ENCODE data around the gene KCND3. TPM values are rescaled to one million over a fixed set of nuclear protein-coding genes. Genes with fewer than 3 reads are reported as not detected.

KCND3 gene
- total RNA-seq, 1 donor from 2014 or later: 0.43 TPM

DNA sequence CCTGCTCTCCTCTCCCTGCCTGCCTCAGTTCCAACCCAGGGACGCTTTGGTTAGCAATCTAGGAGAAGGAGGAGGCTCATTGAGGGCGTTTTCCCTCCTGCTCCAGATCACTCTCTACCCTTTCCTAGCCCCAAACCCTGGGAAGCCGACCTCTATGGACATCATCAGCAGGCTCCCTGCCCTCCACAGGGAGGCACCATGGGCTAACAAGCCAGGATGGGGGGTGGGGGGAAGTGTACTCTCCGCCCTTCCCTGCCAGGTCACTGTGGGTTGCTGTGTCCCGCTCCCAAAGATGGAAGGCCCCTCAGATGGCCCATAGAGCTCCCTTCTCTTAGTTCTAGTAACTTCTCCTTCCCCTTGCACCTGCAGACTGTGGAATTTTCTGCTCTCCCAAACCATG is 35.7 kb downstream of the KCND3 start:
- Histone ChIP-seq H3K36me3 (ENCODE audit: insufficient read depth, low read length) (no peaks in the 10 kb centered on the region), H2AFZ (ENCODE audit: low read depth, low read length) (no peak overlapping the region), H3K4me2 (ENCODE audit: low read length) (no peak overlapping the region), H3K4me1 (ENCODE audit: insufficient read depth, low read length) (no peaks in the 10 kb centered on the region), H3K9me3 (ENCODE audit: insufficient read depth, low read depth, low read length) (no peaks in the 10 kb centered on the region), H3K27ac (ENCODE audit: low read depth, low read length) (no peak overlapping the region), H3K27me3 (ENCODE audit: insufficient read depth, low read length) (no peaks in the 10 kb centered on the region), H3K9ac (ENCODE audit: low read length) (no peak overlapping the region), H3K4me3 (ENCODE audit: insufficient read depth, low read depth, low read length) (no peak overlapping the region), H4K20me1 (ENCODE audit: insufficient read depth, low read length) (no peaks in the 10 kb centered on the region), H3K79me2 (ENCODE audit: insufficient read depth, low read length) (no peaks in the 10 kb centered on the region)
- peaks cover 2% of the 10 kb centered on the region for H3K9me3 Mint-ChIP-seq (ENCODE audit: unreplicated experiment)
- H3K4me3 Mint-ChIP-seq (ENCODE audit: unreplicated experiment): no peak overlapping the region
- H3K4me1 Mint-ChIP-seq (ENCODE audit: low read depth, unreplicated experiment): peaks cover 2% of the 10 kb centered on the region
- no peak overlapping the region for H3K27ac Mint-ChIP-seq (ENCODE audit: unreplicated experiment)
- DNase-seq (ENCODE audit: low read depth): no peak
- H3K27me3 Mint-ChIP-seq (ENCODE audit: low read depth, unreplicated experiment): peaks cover 58% of the 10 kb centered on the region
- FAIRE-seq: no peak
- H3K36me3 Mint-ChIP-seq (ENCODE audit: low read depth, unreplicated experiment): no peaks in the 10 kb centered on the region
- TF ChIP-seq EZH2 (IDR thresholded peaks at IDR 0.05; ENCODE audit: insufficient read depth, low read length): no peak
- TF ChIP-seq, protein P1, sequence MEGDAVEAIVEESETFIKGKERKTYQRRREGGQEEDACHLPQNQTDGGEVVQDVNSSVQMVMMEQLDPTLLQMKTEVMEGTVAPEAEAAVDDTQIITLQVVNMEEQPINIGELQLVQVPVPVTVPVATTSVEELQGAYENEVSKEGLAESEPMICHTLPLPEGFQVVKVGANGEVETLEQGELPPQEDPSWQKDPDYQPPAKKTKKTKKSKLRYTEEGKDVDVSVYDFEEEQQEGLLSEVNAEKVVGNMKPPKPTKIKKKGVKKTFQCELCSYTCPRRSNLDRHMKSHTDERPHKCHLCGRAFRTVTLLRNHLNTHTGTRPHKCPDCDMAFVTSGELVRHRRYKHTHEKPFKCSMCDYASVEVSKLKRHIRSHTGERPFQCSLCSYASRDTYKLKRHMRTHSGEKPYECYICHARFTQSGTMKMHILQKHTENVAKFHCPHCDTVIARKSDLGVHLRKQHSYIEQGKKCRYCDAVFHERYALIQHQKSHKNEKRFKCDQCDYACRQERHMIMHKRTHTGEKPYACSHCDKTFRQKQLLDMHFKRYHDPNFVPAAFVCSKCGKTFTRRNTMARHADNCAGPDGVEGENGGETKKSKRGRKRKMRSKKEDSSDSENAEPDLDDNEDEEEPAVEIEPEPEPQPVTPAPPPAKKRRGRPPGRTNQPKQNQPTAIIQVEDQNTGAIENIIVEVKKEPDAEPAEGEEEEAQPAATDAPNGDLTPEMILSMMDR (IDR thresholded peaks at IDR 0.05; ENCODE audit: insufficient read depth, low read depth, low read length): no peak

DNA sequence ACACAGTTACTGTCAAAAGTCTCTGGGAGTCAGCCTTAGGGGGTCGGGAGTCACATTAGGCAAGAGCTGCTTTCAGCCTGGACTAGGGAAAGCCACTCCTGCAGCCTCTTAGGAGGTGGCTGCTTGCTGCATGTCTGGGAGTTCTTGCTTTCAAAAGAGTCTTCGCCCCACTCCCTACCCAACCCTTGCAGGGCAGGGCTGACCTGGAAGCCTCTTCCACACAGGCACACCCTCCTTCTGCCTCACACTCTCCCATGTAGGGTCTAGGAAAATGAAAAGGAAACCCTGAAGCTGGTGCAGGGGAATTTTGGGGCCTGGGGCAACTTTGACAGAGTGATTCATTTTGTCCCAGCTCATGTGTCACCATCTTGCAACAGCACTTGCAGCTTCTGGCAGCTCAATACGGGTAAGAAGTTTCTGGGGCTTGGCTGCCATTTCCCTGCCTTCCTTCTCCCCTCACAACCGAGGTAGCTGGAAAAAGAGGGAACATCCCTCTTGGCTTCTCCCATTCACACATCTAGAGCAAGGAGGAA is 37.3 kb downstream of the KCND3 start:
- Histone ChIP-seq H3K4me1 (ENCODE audit: insufficient read depth, low read length) (no peaks in the 10 kb centered on the region), H3K27me3 (ENCODE audit: insufficient read depth, low read length) (no peaks in the 10 kb centered on the region), H3K9me3 (ENCODE audit: insufficient read depth, low read depth, low read length) (no peaks in the 10 kb centered on the region), H3K27ac (ENCODE audit: low read depth, low read length) (no peak overlapping the region), H4K20me1 (ENCODE audit: insufficient read depth, low read length) (no peaks in the 10 kb centered on the region), H3K4me2 (ENCODE audit: low read length) (no peak overlapping the region), H3K4me3 (ENCODE audit: insufficient read depth, low read depth, low read length) (no peak overlapping the region), H3K36me3 (ENCODE audit: insufficient read depth, low read length) (no peaks in the 10 kb centered on the region), H3K79me2 (ENCODE audit: insufficient read depth, low read length) (no peaks in the 10 kb centered on the region), H3K9ac (ENCODE audit: low read length) (no peak overlapping the region), H2AFZ (ENCODE audit: low read depth, low read length) (no peak overlapping the region)
- DNase-seq (ENCODE audit: low read depth) (no peak), FAIRE-seq (no peak)
- H3K27ac Mint-ChIP-seq (ENCODE audit: unreplicated experiment): no peak overlapping the region
- peaks cover 2% of the 10 kb centered on the region for H3K9me3 Mint-ChIP-seq (ENCODE audit: unreplicated experiment)
- no peaks in the 10 kb centered on the region for H3K36me3 Mint-ChIP-seq (ENCODE audit: low read depth, unreplicated experiment)
- no peak overlapping the region for H3K4me3 Mint-ChIP-seq (ENCODE audit: unreplicated experiment)
- H3K4me1 Mint-ChIP-seq (ENCODE audit: low read depth, unreplicated experiment): peaks cover 11% of the 10 kb centered on the region
- H3K27me3 Mint-ChIP-seq (ENCODE audit: low read depth, unreplicated experiment): peaks cover 45% of the 10 kb centered on the region
- TF ChIP-seq EZH2 (IDR thresholded peaks at IDR 0.05; ENCODE audit: insufficient read depth, low read length): no peak
- TF ChIP-seq, protein P1 (IDR thresholded peaks at IDR 0.05; ENCODE audit: insufficient read depth, low read depth, low read length): no peak

All from astrocyte (in vitro differentiated cells and primary cell).